IPS DF 4.7 (cell line): Measurements from ENCODE around the gene ADAT3.
"Not testable (repeated sequence)": the region's sequence is repeated elsewhere in the genome, so short reads cannot be mapped to it uniquely, and the experiment has no call there.

Experiments
- DNase-seq: peaks from one replicate; pipeline ENCODE4 v3.0.0-alpha.2; 2013; ENCODE audit warnings: low spot score; ENCODE audit errors: extremely low read depth

The ADAT3 gene

GRCh38 chr19:1866693-1867348, 38.4 kb upstream of the ADAT3 start:
- DNase-seq = no peak

GRCh38 chr19:1867349-1867724, 37.9 kb upstream of the ADAT3 start:
- DNase-seq = no peak

GRCh38 chr19:1868971-1869370, 36.2 kb upstream of the ADAT3 start:
- DNase-seq = no peak

GRCh38 chr19:1871140-1871597, 34.0 kb upstream of the ADAT3 start:
- no peak for DNase-seq

GRCh38 chr19:1871630-1872029, 33.6 kb upstream of the ADAT3 start:
- no peak for DNase-seq

GRCh38 chr19:1872807-1873523, 32.2 kb upstream of the ADAT3 start:
- no peak for DNase-seq

- DNase-seq = no peak
Observed at GRCh38 chr19:1873524-1874473, 31.4 kb upstream of the ADAT3 start.

GRCh38 chr19:1874554-1875185, 30.5 kb upstream of the ADAT3 start:
- DNase-seq = no peak

GRCh38 chr19:1875265-1875645, 29.9 kb upstream of the ADAT3 start:
- DNase-seq = not testable (repeated sequence)

GRCh38 chr19:1875646-1876495, 29.3 kb upstream of the ADAT3 start:
- no peak for DNase-seq

- DNase-seq = not testable (repeated sequence)
Observed at GRCh38 chr19:1876496-1877279, 28.5 kb upstream of the ADAT3 start.

GRCh38 chr19:1877280-1877660, 27.9 kb upstream of the ADAT3 start:
- not testable (repeated sequence) for DNase-seq

- not testable (repeated sequence) for DNase-seq
Observed at GRCh38 chr19:1878583-1878982, 26.6 kb upstream of the ADAT3 start.

- DNase-seq = not testable (repeated sequence)
Observed at GRCh38 chr19:1879982-1880381, 25.2 kb upstream of the ADAT3 start.

- DNase-seq = no peak
Observed at GRCh38 chr19:1880611-1881392, 24.4 kb upstream of the ADAT3 start.

- DNase-seq = not testable (repeated sequence)
Observed at GRCh38 chr19:1881393-1882088, 23.7 kb upstream of the ADAT3 start.

- no peak for DNase-seq
Observed at GRCh38 chr19:1882089-1882785, 23.0 kb upstream of the ADAT3 start.
